GM13976 (cell line): ENCODE results near the gene ASB4.

Source experiments
- DNase-seq: peaks from one replicate; pipeline ENCODE4 v3.0.0; 2012; ENCODE audit warnings: low spot score
- in situ Hi-C: fragments of 300-500 bp; cut with MboI; formaldehyde crosslinking; loops from one replicate; pipeline ENCODE4 v1.12.0; 2022; ENCODE audit warnings: low sequenced_read_pairs, mixed read lengths, inconsistent platforms; ENCODE audit not compliant: unreplicated experiment
- TF ChIP-seq, protein P1 (sequence below): IDR thresholded peaks from 2 replicates; pipeline ENCODE4 v1.5.1; 2012; ENCODE audit warnings: borderline replicate concordance, mild to moderate bottlenecking; ENCODE audit not compliant: insufficient read depth; ENCODE audit errors: extremely low read depth, missing control alignments, control extremely low read depth

Gene ASB4

GRCh38 chr7:95540366-95540765 is 54.6 kb downstream of the ASB4 start:
- DNase-seq: no peak
- TF ChIP-seq, protein P1, sequence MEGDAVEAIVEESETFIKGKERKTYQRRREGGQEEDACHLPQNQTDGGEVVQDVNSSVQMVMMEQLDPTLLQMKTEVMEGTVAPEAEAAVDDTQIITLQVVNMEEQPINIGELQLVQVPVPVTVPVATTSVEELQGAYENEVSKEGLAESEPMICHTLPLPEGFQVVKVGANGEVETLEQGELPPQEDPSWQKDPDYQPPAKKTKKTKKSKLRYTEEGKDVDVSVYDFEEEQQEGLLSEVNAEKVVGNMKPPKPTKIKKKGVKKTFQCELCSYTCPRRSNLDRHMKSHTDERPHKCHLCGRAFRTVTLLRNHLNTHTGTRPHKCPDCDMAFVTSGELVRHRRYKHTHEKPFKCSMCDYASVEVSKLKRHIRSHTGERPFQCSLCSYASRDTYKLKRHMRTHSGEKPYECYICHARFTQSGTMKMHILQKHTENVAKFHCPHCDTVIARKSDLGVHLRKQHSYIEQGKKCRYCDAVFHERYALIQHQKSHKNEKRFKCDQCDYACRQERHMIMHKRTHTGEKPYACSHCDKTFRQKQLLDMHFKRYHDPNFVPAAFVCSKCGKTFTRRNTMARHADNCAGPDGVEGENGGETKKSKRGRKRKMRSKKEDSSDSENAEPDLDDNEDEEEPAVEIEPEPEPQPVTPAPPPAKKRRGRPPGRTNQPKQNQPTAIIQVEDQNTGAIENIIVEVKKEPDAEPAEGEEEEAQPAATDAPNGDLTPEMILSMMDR: no peak
- in situ Hi-C loops: no loop called here

GRCh38 chr7:95543312-95543711 is 57.6 kb downstream of the ASB4 start:
- TF ChIP-seq, protein P1: no peak
- no peak for DNase-seq
- in situ Hi-C loops: no loop called here

DNA sequence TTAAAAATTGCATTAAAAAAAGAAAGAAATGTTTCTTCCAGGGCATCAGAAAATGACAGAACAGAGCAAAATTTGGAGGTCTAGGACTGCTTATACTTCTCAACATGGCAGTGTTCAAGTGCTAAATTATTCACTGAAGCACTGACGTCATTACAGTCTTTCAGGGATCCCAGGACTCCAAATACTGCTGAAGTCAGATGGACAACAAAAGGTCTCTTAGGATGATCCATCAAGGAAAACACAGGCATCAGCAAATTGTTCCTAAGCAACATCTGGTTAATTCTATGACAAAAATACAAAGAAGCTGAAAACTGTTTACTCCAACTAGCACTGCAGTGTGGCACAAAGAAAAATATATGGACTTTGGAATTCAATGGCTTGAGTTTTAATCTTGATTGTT is 58.4 kb downstream of the ASB4 start:
- TF ChIP-seq, protein P1: no peak
- in situ Hi-C loops: no loop called here
- DNase-seq: no peak

GRCh38 chr7:95545007-95545615 is 59.4 kb downstream of the ASB4 start:
- TF ChIP-seq, protein P1: peak; percentile 27
- in situ Hi-C loops: no loop called here
- no peak for DNase-seq

DNA sequence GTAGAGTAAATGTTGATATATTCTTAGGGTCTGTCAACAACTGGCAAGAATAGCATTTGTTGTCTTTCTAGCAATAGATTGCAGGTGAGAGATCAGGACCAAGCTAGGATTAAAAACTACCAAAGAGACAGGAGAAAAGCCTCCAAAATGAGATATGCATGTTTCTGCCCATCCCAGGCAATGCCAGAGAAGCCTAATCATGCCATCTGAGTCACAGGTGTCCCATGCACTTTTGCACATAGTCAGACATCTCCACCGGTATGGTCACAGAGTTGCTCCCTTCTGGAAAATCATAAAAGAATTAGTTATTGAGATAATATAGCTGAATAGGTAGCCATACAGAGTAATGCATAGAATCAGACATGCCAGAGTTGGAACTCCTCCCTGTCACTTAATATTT is 59.9 kb downstream of the ASB4 start:
- in situ Hi-C loops: no loop called here
- DNase-seq: no peak
- TF ChIP-seq, protein P1: no peak

DNA sequence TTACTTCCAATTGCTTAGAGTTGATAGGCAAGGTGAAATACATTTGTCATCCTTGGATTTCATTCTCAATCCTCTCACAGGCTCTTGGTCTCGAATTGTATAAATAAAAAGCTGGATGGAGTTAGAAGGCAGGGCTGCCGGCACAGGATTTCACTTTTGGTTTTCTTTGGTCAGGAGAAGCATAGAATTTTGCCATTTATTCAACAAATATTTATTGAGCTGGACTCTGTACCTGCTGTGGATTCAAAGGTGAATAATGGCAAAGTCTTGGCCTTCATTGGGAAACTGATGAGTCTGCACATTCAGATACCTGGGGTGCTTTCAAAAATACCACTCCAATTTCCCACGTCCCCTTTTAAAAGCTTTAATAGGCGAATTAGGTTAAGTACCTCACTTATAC is 60.9 kb downstream of the ASB4 start:
- DNase-seq: no peak
- in situ Hi-C loops: no loop called here
- TF ChIP-seq, protein P1: no peak
